ENCODE data around the gene SEPTIN1. TPM values are rescaled to one million over a fixed set of nuclear protein-coding genes. Genes with fewer than 3 reads are reported as not detected.
A peak's percentile ranks its signal among the peaks of the same experiment; 100 is the strongest.

SEPTIN1 gene
- total and polyA plus RNA-seq, 2 experiments from 2014 or later, result 0.21 to 3.9 TPM

GRCh38 chr16:30357085-30357714 lies 25.2 kb downstream of the SEPTIN1 start:
- Mint-ChIP-seq H3K27me3 (ENCODE audit: insufficient read depth, low read depth, poor library complexity) (peaks cover 23% of the 10 kb centered on the region), H3K9me3 (peaks cover 4% of the 10 kb centered on the region; the same call in 2 of the 3 replicates), H3K36me3 (ENCODE audit: low read depth) (peaks cover 46% of the 10 kb centered on the region), H3K27ac (no peak overlapping the region), H3K4me1 (peaks cover 31% of the 10 kb centered on the region), H3K4me3 (peak overlapping the region; percentile 45; the same call in 1 of the 3 replicates)
- Histone ChIP-seq H3K4me1 (ENCODE audit: insufficient read depth) (peaks cover 3% of the 10 kb centered on the region), H3K36me3 (ENCODE audit: insufficient read depth) (no peaks in the 10 kb centered on the region), H3K79me2 (replicated peaks; ENCODE audit: insufficient read depth) (peaks cover 16% of the 10 kb centered on the region), H3K27me3 (ENCODE audit: insufficient read depth) (no peaks in the 10 kb centered on the region), H3K9me2 (ENCODE audit: insufficient read depth) (no peaks in the 10 kb centered on the region), H3K4me2 (no peak overlapping the region), H2AFZ (no peak overlapping the region), H3K4me3 (no peak overlapping the region), H4K20me1 (replicated peaks; ENCODE audit: insufficient read depth) (no peaks in the 10 kb centered on the region), H3F3A (replicated peaks; ENCODE audit: low read depth) (0 out of 2 replicates have a peak, but pooled peaks cover 3% of the 10 kb centered on the region), H3K27ac (ENCODE audit: low read depth) (no peak overlapping the region)
- DNase-seq (ENCODE audit: low spot score) (no peak), ATAC-seq (no peak)
- TF ChIP-seq ZNF114 (CRISPR knock-in tag; IDR thresholded peaks at IDR 0.05) (no peak), POLR2AphosphoS5 (IDR thresholded peaks at IDR 0.05; ENCODE audit: low read depth) (no peak), EZH2 (IDR thresholded peaks at IDR 0.05; ENCODE audit: low read depth, unreplicated experiment) (no peak), EZH2phosphoT487 (IDR thresholded peaks at IDR 0.05; ENCODE audit: unreplicated experiment) (no peak), JUNB (IDR thresholded peaks at IDR 0.05; ENCODE audit: unreplicated experiment) (no peak), CTCF (conservative IDR thresholded peaks at IDR 0.05; ENCODE audit: low read depth in 2 of 2) (no peak), CREB1 (CRISPR knock-in tag; IDR thresholded peaks at IDR 0.05; ENCODE audit: low read depth) (no peak), STAT1 (IDR thresholded peaks at IDR 0.05; ENCODE audit: unreplicated experiment) (no peak), NANOG (IDR thresholded peaks at IDR 0.05; ENCODE audit: borderline replicate concordance) (no peak), REST (IDR thresholded peaks at IDR 0.05; ENCODE audit: unreplicated experiment) (no peak), ZNF462 (CRISPR knock-in tag; IDR thresholded peaks at IDR 0.05) (no peak), ETS1 (IDR thresholded peaks at IDR 0.05) (no peak), ZNF331 (CRISPR knock-in tag; IDR thresholded peaks at IDR 0.05; ENCODE audit: low read depth) (no peak)
